ENCODE measurements around the gene ELP2.

DNA sequence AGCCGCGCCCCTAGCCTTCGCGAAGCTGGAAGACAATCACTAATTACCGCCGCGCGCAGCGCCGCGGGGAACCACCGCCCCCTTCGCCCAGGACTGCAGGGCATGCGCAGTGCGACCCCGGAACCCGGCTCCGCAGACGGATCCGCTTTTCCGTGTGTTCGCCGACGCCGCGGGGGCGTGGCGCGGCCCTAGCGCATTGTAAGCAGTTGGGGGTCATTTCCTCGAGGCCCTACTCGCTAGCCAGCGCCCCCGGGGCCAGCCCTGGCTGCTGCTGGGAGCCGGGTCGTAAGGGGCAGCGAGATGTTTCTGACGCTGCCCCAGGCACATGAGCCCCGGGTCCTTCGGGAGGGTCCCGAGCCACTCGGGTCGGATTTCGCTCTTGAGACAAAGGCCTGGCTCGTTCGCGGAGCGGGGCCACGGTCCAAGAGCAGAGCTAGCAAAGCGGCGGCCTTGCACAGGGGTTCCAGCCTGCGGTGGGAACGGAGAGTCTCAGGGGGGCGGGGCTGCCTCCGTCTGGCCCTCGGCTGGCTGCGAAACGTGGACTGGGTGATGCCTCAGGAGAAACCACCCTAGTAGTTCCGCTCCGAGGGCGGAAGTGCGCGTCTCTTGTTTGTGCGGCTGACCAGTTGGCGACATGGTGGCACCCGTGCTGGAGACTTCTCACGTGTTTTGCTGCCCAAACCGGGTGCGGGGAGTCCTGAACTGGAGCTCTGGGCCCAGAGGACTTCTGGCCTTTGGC is at the start of gene ELP2, which contains the start of gene SLC39A6:
- TF ChIP-seq, protein P1, sequence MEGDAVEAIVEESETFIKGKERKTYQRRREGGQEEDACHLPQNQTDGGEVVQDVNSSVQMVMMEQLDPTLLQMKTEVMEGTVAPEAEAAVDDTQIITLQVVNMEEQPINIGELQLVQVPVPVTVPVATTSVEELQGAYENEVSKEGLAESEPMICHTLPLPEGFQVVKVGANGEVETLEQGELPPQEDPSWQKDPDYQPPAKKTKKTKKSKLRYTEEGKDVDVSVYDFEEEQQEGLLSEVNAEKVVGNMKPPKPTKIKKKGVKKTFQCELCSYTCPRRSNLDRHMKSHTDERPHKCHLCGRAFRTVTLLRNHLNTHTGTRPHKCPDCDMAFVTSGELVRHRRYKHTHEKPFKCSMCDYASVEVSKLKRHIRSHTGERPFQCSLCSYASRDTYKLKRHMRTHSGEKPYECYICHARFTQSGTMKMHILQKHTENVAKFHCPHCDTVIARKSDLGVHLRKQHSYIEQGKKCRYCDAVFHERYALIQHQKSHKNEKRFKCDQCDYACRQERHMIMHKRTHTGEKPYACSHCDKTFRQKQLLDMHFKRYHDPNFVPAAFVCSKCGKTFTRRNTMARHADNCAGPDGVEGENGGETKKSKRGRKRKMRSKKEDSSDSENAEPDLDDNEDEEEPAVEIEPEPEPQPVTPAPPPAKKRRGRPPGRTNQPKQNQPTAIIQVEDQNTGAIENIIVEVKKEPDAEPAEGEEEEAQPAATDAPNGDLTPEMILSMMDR (IDR thresholded peaks at IDR 0.05), result peak in 2 of 6 experiments; percentile 4 to 51
- peak in 3 of 4 donors; percentile 65 to 72 (median 71) for TF ChIP-seq POLR2A (IDR thresholded peaks at IDR 0.05)
